PC-9 (cell line): ENCODE data around the gene ABTB2.

Experiments used
- CTCF ChIP-seq: fragments of 200-600 bp; sonication (generic); conservative IDR thresholded peaks from 2 replicates; pipeline ENCODE4 v1.6.1; 2017; ENCODE audit warnings: mixed run types, antibody characterized with exemption, mild to moderate bottlenecking, moderate library complexity
- EZH2 ChIP-seq: fragments of 200-600 bp; sonication (generic); IDR thresholded peaks from 2 replicates; pipeline ENCODE4 v1.8.0; 2017; ENCODE audit warnings: antibody characterized with exemption, low read depth

- TF ChIP-seq CTCF = no peak
- no peak for TF ChIP-seq EZH2
Measured at GRCh38 chr11:34114471-34114870, 243.3 kb downstream of the ABTB2 start.
